PFSK-1 (cell line): ENCODE measurements around the gene PSMG1.

Experiments
- FOXP2 ChIP-seq: optimal IDR thresholded peaks from 2 replicates; pipeline ENCODE3; 2011; ENCODE audit warnings: borderline replicate concordance, control low read depth, inconsistent platforms; ENCODE audit not compliant: insufficient read depth; ENCODE audit errors: extremely low read length, extremely low read depth
- POLR2AphosphoS5 ChIP-seq: IDR thresholded peaks from 2 replicates; pipeline ENCODE4 v1.6.1; 2012; ENCODE audit warnings: low read depth, mild to moderate bottlenecking, control low read depth, low read length, moderate library complexity
- REST ChIP-seq, 2 experiments: IDR thresholded peaks; 2 replicates each; pipeline versions ENCODE4 v1.6.1 to v1.8.0; 2011 to 2012; ENCODE audit warnings: low read depth in 2 of 2, low read length in 2 of 2, control low read depth in 1 of 2, inconsistent platforms in 1 of 2, mild to moderate bottlenecking in 1 of 2, moderate library complexity in 1 of 2; ENCODE audit not compliant: insufficient read depth in 1 of 2
- SIN3A ChIP-seq: IDR thresholded peaks from 2 replicates; pipeline ENCODE4 v1.6.1; 2012; ENCODE audit warnings: mild to moderate bottlenecking, low read length, moderate library complexity, borderline replicate concordance; ENCODE audit not compliant: insufficient read depth
- TAF1 ChIP-seq: IDR thresholded peaks from 2 replicates; pipeline ENCODE4 v1.6.1; 2012; ENCODE audit warnings: low read length, control low read depth, borderline replicate concordance; ENCODE audit not compliant: insufficient read depth

PSMG1 gene

GRCh38 chr21:39126486-39126806 is 56.8 kb downstream of the PSMG1 start:
- TF ChIP-seq POLR2AphosphoS5 (no peak), TAF1 (no peak), FOXP2 (no peak), REST (IDR thresholded peaks at IDR 0.05; ENCODE audit: insufficient read depth in 1 of 2, low read depth in 2 of 2, low read length in 2 of 2) (no peak), SIN3A (no peak)

GRCh38 chr21:39125752-39126485 is 57.3 kb downstream of the PSMG1 start:
- TF ChIP-seq SIN3A (no peak), FOXP2 (no peak), REST (IDR thresholded peaks at IDR 0.05; ENCODE audit: insufficient read depth in 1 of 2, low read depth in 2 of 2, low read length in 2 of 2) (no peak), POLR2AphosphoS5 (no peak), TAF1 (no peak)
